Mesothelial cell of epicardium (in vitro differentiated cells): ENCODE results near the gene TIMP3. TPM values are rescaled to one million over a fixed set of nuclear protein-coding genes. Genes with fewer than 3 reads are reported as not detected.

Source experiments
- DNase-seq, 2 experiments: peaks; one replicate each; pipeline ENCODE4 v3.0.0; 2021; ENCODE audit warnings: low spot score in 2 of 2; ENCODE audit not compliant: unreplicated experiment in 2 of 2
- H3K27ac Mint-ChIP-seq: 2 replicates; pipeline ENCODE4 v1.8.0; 2021; ENCODE audit warnings: mixed read lengths
- H3K27me3 Mint-ChIP-seq: 2 replicates; pipeline ENCODE4 v1.8.0; 2021; ENCODE audit warnings: low read depth, mixed read lengths
- H3K36me3 Mint-ChIP-seq: 2 replicates; pipeline ENCODE4 v1.8.0; 2021; ENCODE audit warnings: mixed read lengths
- H3K4me1 Mint-ChIP-seq: 2 replicates; pipeline ENCODE4 v1.8.0; 2021; ENCODE audit warnings: mixed read lengths
- H3K4me3 Mint-ChIP-seq: 2 replicates; pipeline ENCODE4 v1.8.0; 2021; ENCODE audit warnings: mild to moderate bottlenecking, moderate library complexity, mixed read lengths
- H3K9me3 Mint-ChIP-seq: 2 replicates; pipeline ENCODE4 v1.8.0; 2021; ENCODE audit warnings: mixed read lengths
- total RNA-seq: library from RNA; stranded (reverse); gene quantifications from 3 replicates; pipeline ENCODE4 v1.2.1, GENCODE V29; 2021
- TF ChIP-seq, protein P1 (sequence below): fragments of 200-600 bp; sonication (generic); IDR thresholded peaks from one replicate; pipeline ENCODE4 v1.5.0; 2021; ENCODE audit warnings: antibody characterized with exemption; ENCODE audit not compliant: unreplicated experiment

Gene TIMP3
- total RNA-seq, 1 donor from 2014 or later, result 67.2 TPM

GRCh38 chr22:32814285-32814860 lies 12.9 kb downstream of the TIMP3 start:
- no peaks in the 10 kb centered on the region for H3K9me3 Mint-ChIP-seq
- TF ChIP-seq, protein P1, sequence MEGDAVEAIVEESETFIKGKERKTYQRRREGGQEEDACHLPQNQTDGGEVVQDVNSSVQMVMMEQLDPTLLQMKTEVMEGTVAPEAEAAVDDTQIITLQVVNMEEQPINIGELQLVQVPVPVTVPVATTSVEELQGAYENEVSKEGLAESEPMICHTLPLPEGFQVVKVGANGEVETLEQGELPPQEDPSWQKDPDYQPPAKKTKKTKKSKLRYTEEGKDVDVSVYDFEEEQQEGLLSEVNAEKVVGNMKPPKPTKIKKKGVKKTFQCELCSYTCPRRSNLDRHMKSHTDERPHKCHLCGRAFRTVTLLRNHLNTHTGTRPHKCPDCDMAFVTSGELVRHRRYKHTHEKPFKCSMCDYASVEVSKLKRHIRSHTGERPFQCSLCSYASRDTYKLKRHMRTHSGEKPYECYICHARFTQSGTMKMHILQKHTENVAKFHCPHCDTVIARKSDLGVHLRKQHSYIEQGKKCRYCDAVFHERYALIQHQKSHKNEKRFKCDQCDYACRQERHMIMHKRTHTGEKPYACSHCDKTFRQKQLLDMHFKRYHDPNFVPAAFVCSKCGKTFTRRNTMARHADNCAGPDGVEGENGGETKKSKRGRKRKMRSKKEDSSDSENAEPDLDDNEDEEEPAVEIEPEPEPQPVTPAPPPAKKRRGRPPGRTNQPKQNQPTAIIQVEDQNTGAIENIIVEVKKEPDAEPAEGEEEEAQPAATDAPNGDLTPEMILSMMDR, result no peak
- DNase-seq, result no peak
- no peaks in the 10 kb centered on the region for H3K27me3 Mint-ChIP-seq
- H3K36me3 Mint-ChIP-seq, result no peaks in the 10 kb centered on the region
- no peak overlapping the region for H3K4me3 Mint-ChIP-seq
- peak overlapping the region; percentile 50 for H3K27ac Mint-ChIP-seq
- H3K4me1 Mint-ChIP-seq, result peaks cover 32% of the 10 kb centered on the region

DNA sequence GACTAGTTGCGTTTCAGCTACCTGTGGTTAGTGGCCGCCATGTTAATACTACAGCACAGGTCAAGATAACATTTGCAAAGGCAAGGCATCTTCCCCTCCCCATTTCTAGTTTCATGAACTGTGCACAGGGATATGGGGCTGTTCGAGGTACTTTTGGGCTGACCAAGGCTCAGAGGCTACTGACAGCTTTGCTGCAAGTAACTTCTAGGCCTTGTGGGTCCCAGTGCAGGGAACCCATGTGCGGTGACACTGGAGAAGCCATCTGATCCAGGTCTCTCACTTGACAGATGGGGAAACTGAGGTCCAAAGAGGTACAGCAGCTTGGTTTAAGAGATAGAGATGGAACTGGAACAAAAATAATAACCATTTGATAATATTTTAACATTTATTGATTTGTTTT lies 13.6 kb downstream of the TIMP3 start:
- Mint-ChIP-seq H3K36me3 (no peaks in the 10 kb centered on the region), H3K4me1 (peaks cover 28% of the 10 kb centered on the region), H3K27me3 (no peaks in the 10 kb centered on the region), H3K9me3 (no peaks in the 10 kb centered on the region), H3K27ac (peak overlapping the region; percentile 26), H3K4me3 (no peak overlapping the region)
- no peak for DNase-seq
- TF ChIP-seq, protein P1, result no peak

DNA sequence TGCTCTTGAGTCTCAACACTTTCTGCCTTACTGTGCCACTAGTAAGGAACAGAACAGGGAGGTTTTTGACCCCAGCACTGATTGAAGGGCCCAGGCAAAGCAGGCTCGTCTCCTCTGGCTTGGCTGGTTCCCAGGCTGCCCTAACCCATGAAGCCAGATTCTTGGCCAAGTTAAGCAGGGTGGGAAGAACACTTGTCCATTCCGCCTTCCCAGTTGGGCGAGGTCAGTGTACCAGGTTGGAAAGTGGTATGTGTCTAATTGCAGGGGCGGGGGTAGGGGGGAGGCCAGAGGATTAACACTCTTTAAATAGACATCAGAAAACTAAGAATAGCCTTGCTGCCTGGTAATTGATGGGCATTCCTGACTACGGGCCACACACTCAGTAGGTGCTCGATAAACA lies 14.4 kb downstream of the TIMP3 start:
- no peak for DNase-seq
- Mint-ChIP-seq H3K36me3 (no peaks in the 10 kb centered on the region), H3K4me1 (peaks cover 28% of the 10 kb centered on the region), H3K4me3 (no peak overlapping the region), H3K9me3 (no peaks in the 10 kb centered on the region), H3K27me3 (no peaks in the 10 kb centered on the region), H3K27ac (peak overlapping the region; percentile 56)
- TF ChIP-seq, protein P1, result no peak

DNA sequence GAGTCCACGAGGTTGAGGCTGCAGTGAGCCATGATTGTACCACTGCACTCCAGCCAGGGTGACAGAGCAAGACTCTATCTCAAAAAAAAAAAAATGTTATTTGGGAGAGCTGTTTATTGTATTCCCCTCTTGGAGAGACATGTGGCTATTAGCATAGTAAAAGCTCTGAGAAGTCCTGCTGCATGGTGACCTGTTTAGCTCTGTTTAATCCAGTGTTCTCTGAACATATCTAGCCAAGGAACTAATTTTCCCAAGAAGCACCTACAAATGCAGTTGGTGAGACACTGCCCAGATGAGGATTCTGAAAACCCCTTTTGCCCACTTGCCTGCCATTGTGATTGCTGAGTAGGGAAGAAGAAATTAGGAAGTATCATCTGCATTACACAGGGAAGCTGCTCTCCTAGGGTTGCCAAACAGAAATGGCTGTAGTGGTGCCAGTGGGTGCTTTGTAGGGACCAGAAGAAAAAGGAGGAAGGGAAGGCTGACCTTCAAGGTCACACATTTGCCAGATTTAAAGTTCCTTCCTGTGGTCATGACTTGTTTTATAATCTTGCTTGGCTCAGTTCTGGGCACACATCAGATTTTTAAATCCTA lies 15.7 kb downstream of the TIMP3 start:
- H3K36me3 Mint-ChIP-seq, result no peaks in the 10 kb centered on the region
- H3K27me3 Mint-ChIP-seq, result no peaks in the 10 kb centered on the region
- DNase-seq, result no peak
- H3K27ac Mint-ChIP-seq, result no peak overlapping the region
- H3K4me3 Mint-ChIP-seq, result no peak overlapping the region
- TF ChIP-seq, protein P1, result no peak
- H3K4me1 Mint-ChIP-seq, result peaks cover 33% of the 10 kb centered on the region
- no peaks in the 10 kb centered on the region for H3K9me3 Mint-ChIP-seq

DNA sequence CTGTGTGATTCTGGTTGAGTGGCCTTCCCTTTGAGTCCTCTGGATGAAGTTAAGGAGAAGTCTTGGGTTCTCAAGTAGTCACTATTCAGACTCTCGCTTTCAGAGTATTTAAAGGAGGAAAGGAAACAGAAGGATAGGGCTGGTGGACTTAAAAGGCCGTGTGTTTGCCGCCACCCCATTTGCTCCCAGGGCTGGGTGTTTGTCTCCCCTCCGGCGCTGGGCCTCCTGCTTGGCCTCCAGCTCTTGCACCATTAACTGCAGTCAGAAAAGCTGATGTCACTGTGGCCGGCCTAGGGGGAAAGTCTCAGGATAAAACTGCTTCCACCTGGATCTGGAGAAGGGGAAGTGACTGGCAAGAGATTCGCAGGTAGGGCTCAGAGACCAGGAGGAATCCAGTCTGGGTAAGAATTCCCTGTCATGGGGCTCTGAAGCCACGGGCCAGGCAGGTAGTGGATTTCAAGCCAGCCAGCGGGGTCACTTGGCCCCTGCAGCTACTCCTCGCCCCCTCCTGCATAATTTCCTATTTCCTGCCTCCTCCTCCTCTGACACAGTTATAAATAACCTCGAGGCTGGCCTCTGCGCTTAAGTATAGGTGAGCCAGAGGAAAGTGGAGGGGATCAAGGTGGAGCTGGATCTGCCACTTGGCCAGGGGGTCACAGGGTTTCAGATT lies 17.1 kb downstream of the TIMP3 start:
- TF ChIP-seq, protein P1, result no peak
- Mint-ChIP-seq H3K4me1 (peaks cover 31% of the 10 kb centered on the region), H3K27ac (peak overlapping the region; percentile 57), H3K4me3 (no peak overlapping the region), H3K36me3 (no peaks in the 10 kb centered on the region), H3K27me3 (no peaks in the 10 kb centered on the region), H3K9me3 (no peaks in the 10 kb centered on the region)
- DNase-seq, result no peak
